A549 (cell line): ENCODE data around the gene PLRG1. TPM values are rescaled to one million over a fixed set of nuclear protein-coding genes. Genes with fewer than 3 reads are reported as not detected.
A peak's percentile ranks its signal among the peaks of the same experiment; 100 is the strongest.

Experiments
- ATAC-seq, 2 experiments: fragments of 200-7000 bp in 1 of 2; fragments of >200 bp in 1 of 2; cut with Nextera tagmentation in 1 of 2; cut with Tn5 transposase in 1 of 2; 3 replicates each; pipeline versions ENCODE4 v1.8.0 to v1.9.1; 2018 to 2020; ENCODE audit warnings: mild to moderate bottlenecking in 1 of 2, moderate library complexity in 1 of 2
- CTCF ChIA-PET: fragments of 300-600 bp; sonication (Branson Sonifier 250); formaldehyde crosslinking; extraction: SDS; loops from one replicate; lab custom pipeline; 2021; ENCODE audit warnings: antibody characterized with exemption, inconsistent platforms; lab: Yijun Ruan, JAX
- POLR2A ChIA-PET: fragments of 350-600 bp; formaldehyde crosslinking; extraction: SDS; loops from one replicate; lab custom pipeline; 2021; ENCODE audit warnings: antibody characterized with exemption, inconsistent platforms; lab: Yijun Ruan, JAX
- DNase-seq, 2 experiments: peaks; one replicate each; pipeline versions ENCODE4 v3.0.0 to v3.0.0-alpha.2; 2011 to 2016; ENCODE audit warnings: low read depth in 1 of 2, low spot score in 1 of 2
- FAIRE-seq: peaks from 2 replicates; lab custom pipeline; 2011; peaks lifted over from hg19 to GRCh38; lab: Jason Lieb, UNC
- H3K27ac ChIP-seq, 2 experiments: fragments of >200 bp; sonication (Bioruptor Twin); formaldehyde crosslinking; 3 replicates each; pipeline ENCODE4 v1.5.1; 2016 to 2017
- H3K4me1 ChIP-seq: fragments of >200 bp; sonication (Bioruptor Twin); formaldehyde crosslinking; 3 replicates; pipeline ENCODE4 v1.6.1; 2016
- H3K4me2 ChIP-seq: fragments of >200 bp; sonication (Bioruptor Twin); formaldehyde crosslinking; 3 replicates; pipeline ENCODE4 v1.6.1; 2016
- H3K4me3 ChIP-seq: fragments of >200 bp; sonication (Bioruptor Twin); formaldehyde crosslinking; 3 replicates; pipeline ENCODE4 v1.5.1; 2016
- H3K9me3 ChIP-seq: fragments of >200 bp; sonication (Bioruptor Twin); formaldehyde crosslinking; 3 replicates; pipeline ENCODE4 v1.6.1; 2016
- BHLHE40 ChIP-seq: IDR thresholded peaks from 2 replicates; pipeline ENCODE4 v1.6.1; 2012; ENCODE audit warnings: low read depth, low read length, inconsistent platforms
- CBX2 ChIP-seq: fragments of 200-600 bp; sonication (generic); IDR thresholded peaks from 2 replicates; pipeline ENCODE4 v1.6.1; 2016; ENCODE audit warnings: low read depth, mild to moderate bottlenecking, borderline replicate concordance
- CEBPB ChIP-seq, 2 experiments: fragments of >200 bp in 1 of 2; sonication (Bioruptor Twin) in 1 of 2; formaldehyde crosslinking in 1 of 2; IDR thresholded peaks; 2 replicates each; pipeline ENCODE4 v1.6.1; 2012 to 2016
- CHD4 ChIP-seq: fragments of 200-600 bp; sonication (generic); IDR thresholded peaks from 2 replicates; pipeline ENCODE4 v1.6.1; 2016; ENCODE audit warnings: antibody characterized with exemption, mild to moderate bottlenecking, borderline replicate concordance
- E2F6 ChIP-seq: IDR thresholded peaks from 2 replicates; pipeline ENCODE4 v1.6.1; 2012; ENCODE audit warnings: low read depth, borderline replicate concordance
- EHF ChIP-seq: fragments of 250-450 bp; sonication (Bioruptor Pico); IDR thresholded peaks from 2 replicates; pipeline ENCODE4 v1.5.0; 2020; ENCODE audit warnings: mild to moderate bottlenecking
- EHMT2 ChIP-seq: fragments of 200-600 bp; sonication (generic); IDR thresholded peaks from 2 replicates; pipeline ENCODE4 v1.6.1; 2016; ENCODE audit warnings: antibody characterized with exemption, low read depth, mild to moderate bottlenecking, moderate library complexity
- EP300 ChIP-seq, 2 experiments: fragments of >200 bp; sonication (Bioruptor Twin); formaldehyde crosslinking; IDR thresholded peaks; 2 replicates in 1 of 2; 3 replicates in 1 of 2; pipeline ENCODE4 v1.6.1; 2016 to 2017
- FOSL2 ChIP-seq, 2 experiments: fragments of 450-650 bp in 1 of 2; fragments of >200 bp in 1 of 2; sonication (Bioruptor Twin) in 1 of 2; formaldehyde crosslinking; IDR thresholded peaks; 2 replicates each; pipeline versions ENCODE4 v1.5.0 to v1.6.1; 2016 to 2020; ENCODE audit warnings: mild to moderate bottlenecking in 1 of 2, moderate library complexity in 1 of 2
- GATA3 ChIP-seq: IDR thresholded peaks from 2 replicates; pipeline ENCODE4 v1.6.1; 2012; ENCODE audit warnings: borderline replicate concordance
- HEYL ChIP-seq: fragments of 250-450 bp; sonication (Bioruptor Pico); IDR thresholded peaks from 2 replicates; pipeline ENCODE4 v1.8.0; 2021; ENCODE audit warnings: mild to moderate bottlenecking, moderate library complexity
- JUNB ChIP-seq: fragments of >200 bp; sonication (Bioruptor Twin); formaldehyde crosslinking; IDR thresholded peaks from 2 replicates; pipeline ENCODE4 v1.6.1; 2016
- MAFK ChIP-seq: fragments of 450-650 bp; IDR thresholded peaks from 2 replicates; pipeline ENCODE4 v1.6.1; 2014; ENCODE audit not compliant: partially characterized antibody
- MAX ChIP-seq: IDR thresholded peaks from 2 replicates; pipeline ENCODE4 v1.6.1; 2012
- MYC ChIP-seq: IDR thresholded peaks from 2 replicates; pipeline ENCODE4 v1.6.1; 2012; ENCODE audit warnings: mild to moderate bottlenecking, inconsistent platforms, low read length, improper control_type of control experiment, borderline replicate concordance
- NPAS2 ChIP-seq: fragments of 250-450 bp; sonication (Bioruptor Pico); IDR thresholded peaks from 2 replicates; pipeline ENCODE4 v1.8.0; 2022; ENCODE audit warnings: mild to moderate bottlenecking, moderate library complexity, borderline replicate concordance
- PBX3 ChIP-seq: IDR thresholded peaks from 2 replicates; pipeline ENCODE4 v1.6.1; 2012
- RAD21 ChIP-seq, 2 experiments: fragments of >200 bp in 1 of 2; sonication (Bioruptor Twin) in 1 of 2; formaldehyde crosslinking in 1 of 2; IDR thresholded peaks in 1 of 2; conservative IDR thresholded peaks in 1 of 2; 2 replicates in 1 of 2; 3 replicates in 1 of 2; pipeline ENCODE4 v1.6.1; 2012 to 2018; ENCODE audit warnings: inconsistent platforms in 1 of 2
- RARB ChIP-seq: fragments of 250-450 bp; sonication (Bioruptor Pico); IDR thresholded peaks from 2 replicates; pipeline ENCODE4 v1.8.0; 2021; ENCODE audit warnings: mild to moderate bottlenecking, moderate library complexity
- REST ChIP-seq: fragments of 200-600 bp; sonication (generic); IDR thresholded peaks from 2 replicates; pipeline ENCODE4 v1.6.1; 2016; ENCODE audit warnings: antibody characterized with exemption, mild to moderate bottlenecking, moderate library complexity
- TFCP2L1 ChIP-seq: fragments of 250-450 bp; sonication (Bioruptor Pico); IDR thresholded peaks from 2 replicates; pipeline ENCODE4 v1.5.0; 2021; ENCODE audit warnings: mild to moderate bottlenecking
- ZC3H11A ChIP-seq: fragments of 450-650 bp; IDR thresholded peaks from 2 replicates; pipeline ENCODE4 v1.6.1; 2014; ENCODE audit warnings: antibody characterized with exemption, mild to moderate bottlenecking
- WGBS: methylation state at CpG from one replicate; pipeline ENCODE4 v1.1.6; 2017; ENCODE audit errors: missing lambda C conversion rate; 5-methylcytosine and 5-hydroxymethylcytosine counted together
- polyA plus RNA-seq, 4 experiments: library from polyadenylated mRNA; depleted of rRNA in 3 of 4; stranded (reverse); fragments of >200 nt; fragmentation: RNase III in 1 of 4; extraction: RNeasy Plus Mini Kit Qiagen cat#74134 plus additional on column Dnase treatment in 1 of 4; gene quantifications; 2 replicates in 3 of 4; 3 replicates in 1 of 4; pipeline ENCODE4 v1.2.3, GENCODE V29; 2011 to 2017

The PLRG1 gene
- polyA plus RNA-seq, 2 of the 4 experiments (the other 2 are of a cell fraction), result 50.4 to 123 TPM

- POLR2A ChIA-PET, result no interaction called here
- H3K4me1 ChIP-seq, result peaks cover 67% of the 10 kb centered on the region
- WGBS, result 14% methylated on average over 2 of the region's 2 CpGs
- peak within 1 kb of the TSS; percentile 64 for H3K4me2 ChIP-seq
- no peak for FAIRE-seq
- TF ChIP-seq MAX (no peak), GATA3 (peak; percentile 25; the same call in 1 of the 2 replicates)
- CTCF ChIA-PET, result interaction anchor here (0.8 to 8.8 kb wide), 4 partner anchors 11 to 59 kb away, joined by 3 to 214 read pairs (median 4); partner anchors contain the start of gene FGG
- H3K4me3 ChIP-seq, result peak within 1 kb of the TSS; percentile 32
- peak in 1 of 2 experiments; percentile 19 for DNase-seq
- no peaks in the 10 kb centered on the region for H3K9me3 ChIP-seq
- H3K27ac ChIP-seq, result peak within 1 kb of the TSS in 1 of 2 experiments; percentile 74; a peak in 3 of 6 replicates
- ATAC-seq, result no peak
Observed at GRCh38 chr4:154562697-154563254, 12.6 kb upstream of the PLRG1 start, which contains the start of gene FGB. FGB (plus strand) TSS chr4:154563011; CDS start chr4:154563019, 8 bp downstream.

- Histone ChIP-seq H3K4me1 (peaks cover 51% of the 10 kb centered on the region), H3K9me3 (no peaks in the 10 kb centered on the region), H3K4me2 (peak overlapping the region; percentile 64), H3K4me3 (no peak overlapping the region), H3K27ac (peak overlapping the region; percentile 42 to 74)
- POLR2A ChIA-PET, result no interaction called here
- CTCF ChIA-PET, result interaction anchor here (1.3 to 8.8 kb wide), 4 partner anchors 8 to 61 kb away, joined by 3 to 214 read pairs (median 18); partner anchors contain the start of gene PLRG1
- ATAC-seq (peak; percentile 64 to 80), FAIRE-seq (peak; percentile 59), DNase-seq (peak in 1 of 2 experiments; percentile 71)
- TF ChIP-seq EHF, result no peak
- TF ChIP-seq FOSL2 (IDR thresholded peaks at IDR 0.05), result no peak
- peak; percentile 70 for TF ChIP-seq FOSL2 (CRISPR knock-in tag; IDR thresholded peaks at IDR 0.05)
- TF ChIP-seq GATA3, result peak; percentile 76; the same call in 1 of the 2 replicates
- TF ChIP-seq EHMT2, result no peak
- TF ChIP-seq BHLHE40, result no peak
- TF ChIP-seq JUNB, result 0 out of 2 replicates have a peak, but pooled peaks have one; percentile 25
- TF ChIP-seq RAD21 (conservative IDR thresholded peaks at IDR 0.05 in 1 of 2, IDR thresholded peaks at IDR 0.05 in 1 of 2), result no peak
- TF ChIP-seq REST, result no peak
- no peak for TF ChIP-seq CHD4
- no peak for TF ChIP-seq RARB (CRISPR knock-in tag)
- no peak for TF ChIP-seq HEYL (CRISPR knock-in tag)
- no peak for TF ChIP-seq TFCP2L1 (CRISPR knock-in tag)
- peak in 1 of 2 experiments; percentile 21; a peak in 1 of 5 replicates for TF ChIP-seq EP300 (IDR thresholded peaks at IDR 0.05)
- peak in 1 of 2 experiments; percentile 65; a peak in 2 of 4 replicates for TF ChIP-seq CEBPB (IDR thresholded peaks at IDR 0.05)
- WGBS, result 0% methylated on average over 4 of the region's 4 CpGs
Observed at GRCh38 chr4:154560824-154561231, 10.6 kb upstream of the PLRG1 start.

- DNase-seq, result no peak
- H3K4me3 ChIP-seq, result no peak overlapping the region
- peaks cover 51% of the 10 kb centered on the region for H3K4me1 ChIP-seq
- H3K4me2 ChIP-seq, result peak overlapping the region; percentile 64
- WGBS, result 36% methylated on average over 1 of the region's 1 CpG
- CTCF ChIA-PET, result interaction anchor here (1.3 to 8.8 kb wide), 7 partner anchors 9 to 61 kb away, joined by 3 to 214 read pairs (median 12); partner anchors contain the start of gene PLRG1
- H3K9me3 ChIP-seq, result no peaks in the 10 kb centered on the region
- peak overlapping the region; percentile 42 to 74 for H3K27ac ChIP-seq
- ATAC-seq, result peak in 1 of 2 experiments; percentile 62; a peak in 3 of 6 replicates
- POLR2A ChIA-PET, result no interaction called here
- FAIRE-seq, result no peak
- TF ChIP-seq PBX3 (no peak), MAFK (no peak), E2F6 (no peak), REST (no peak), RAD21 (conservative IDR thresholded peaks at IDR 0.05 in 1 of 2, IDR thresholded peaks at IDR 0.05 in 1 of 2) (no peak), EHF (no peak), CBX2 (no peak), MYC (no peak), ZC3H11A (no peak), JUNB (no peak; the same call in 1 of the 2 replicates), NPAS2 (CRISPR knock-in tag) (no peak)
Observed at GRCh38 chr4:154560419-154560801, 10.2 kb upstream of the PLRG1 start.
